ENCODE measurements around the gene SP1. TPM values are rescaled to one million over a fixed set of nuclear protein-coding genes. Genes with fewer than 3 reads are reported as not detected.
"Not testable (repeated sequence)": the region's sequence is repeated elsewhere in the genome, so short reads cannot be mapped to it uniquely, and the experiment has no call there.

The SP1 gene
- total RNA-seq, 1 experiment from 2014 or later: 87.2 TPM

DNA sequence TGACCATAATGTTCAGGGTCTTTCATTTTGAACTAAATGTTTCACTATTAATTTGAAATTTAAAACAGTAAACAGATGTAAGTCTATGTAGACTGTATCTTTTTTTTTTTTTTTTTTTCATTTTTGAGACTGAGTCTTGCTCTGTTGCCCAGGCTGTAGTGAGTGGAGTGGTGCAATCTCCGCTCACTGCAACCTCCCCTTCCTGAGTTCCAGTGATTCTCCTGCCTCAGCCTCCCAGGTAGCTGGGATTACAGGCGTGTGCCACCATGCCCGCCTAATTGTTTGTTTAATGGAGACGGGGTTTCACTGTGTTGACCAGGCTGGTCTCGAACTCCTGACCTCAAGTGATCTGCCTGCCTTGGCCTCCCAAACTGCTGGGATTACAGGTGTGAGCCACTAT is 6.4 kb downstream of the SP1 start:
- DNase-seq (ENCODE audit: low spot score); H3K27ac Mint-ChIP-seq; ATAC-seq; H3K27me3 Mint-ChIP-seq (ENCODE audit: low read depth); H3K9me3 Mint-ChIP-seq; POLR2A ChIA-PET: not testable (repeated sequence)
- peak; percentile 60; the same call in 1 of the 2 replicates for TF ChIP-seq ZNF121 (CRISPR knock-in tag; IDR thresholded peaks at IDR 0.05)
- H3K4me1 Mint-ChIP-seq: peaks cover 38% of the 10 kb centered on the region
- H3K36me3 Mint-ChIP-seq: peaks cover 50% of the 10 kb centered on the region
- CTCF ChIA-PET: interaction anchor here (0.7 to 1.5 kb wide), 2 partner anchors 34 to 41 kb away, joined by 3 to 4 read pairs; no protein-coding TSS in a partner anchor
- H3K4me3 Mint-ChIP-seq: 0 out of 2 replicates have a peak overlapping the region, but pooled peaks have one; percentile 25

DNA sequence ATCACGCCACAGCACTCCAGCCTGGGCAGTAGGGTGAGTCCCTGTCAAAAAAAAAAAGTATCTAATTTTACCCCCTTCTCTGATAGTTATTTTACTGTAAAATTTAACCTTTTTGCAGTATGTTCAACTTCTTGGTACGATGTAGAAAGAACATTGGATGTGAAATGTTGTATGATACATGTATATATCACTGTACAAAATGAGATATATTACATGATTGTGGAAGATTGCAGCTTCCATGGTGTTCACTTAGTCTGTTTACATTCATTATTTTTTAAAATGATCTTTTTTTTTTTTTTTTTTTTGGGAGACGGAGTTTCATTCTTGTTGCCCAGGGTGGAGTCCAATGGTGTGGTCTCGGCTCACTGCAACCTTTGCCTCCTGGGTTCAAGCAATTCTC is 9.0 kb downstream of the SP1 start:
- H3K4me3 Mint-ChIP-seq: no peak overlapping the region
- ATAC-seq (no peak), DNase-seq (ENCODE audit: low spot score) (no peak)
- H3K4me1 Mint-ChIP-seq: peaks cover 16% of the 10 kb centered on the region
- POLR2A ChIA-PET: interaction anchor here (0.6 kb wide), 1 partner anchor 9 kb away, joined by 5 read pairs; no protein-coding TSS in a partner anchor
- TF ChIP-seq, protein P1, sequence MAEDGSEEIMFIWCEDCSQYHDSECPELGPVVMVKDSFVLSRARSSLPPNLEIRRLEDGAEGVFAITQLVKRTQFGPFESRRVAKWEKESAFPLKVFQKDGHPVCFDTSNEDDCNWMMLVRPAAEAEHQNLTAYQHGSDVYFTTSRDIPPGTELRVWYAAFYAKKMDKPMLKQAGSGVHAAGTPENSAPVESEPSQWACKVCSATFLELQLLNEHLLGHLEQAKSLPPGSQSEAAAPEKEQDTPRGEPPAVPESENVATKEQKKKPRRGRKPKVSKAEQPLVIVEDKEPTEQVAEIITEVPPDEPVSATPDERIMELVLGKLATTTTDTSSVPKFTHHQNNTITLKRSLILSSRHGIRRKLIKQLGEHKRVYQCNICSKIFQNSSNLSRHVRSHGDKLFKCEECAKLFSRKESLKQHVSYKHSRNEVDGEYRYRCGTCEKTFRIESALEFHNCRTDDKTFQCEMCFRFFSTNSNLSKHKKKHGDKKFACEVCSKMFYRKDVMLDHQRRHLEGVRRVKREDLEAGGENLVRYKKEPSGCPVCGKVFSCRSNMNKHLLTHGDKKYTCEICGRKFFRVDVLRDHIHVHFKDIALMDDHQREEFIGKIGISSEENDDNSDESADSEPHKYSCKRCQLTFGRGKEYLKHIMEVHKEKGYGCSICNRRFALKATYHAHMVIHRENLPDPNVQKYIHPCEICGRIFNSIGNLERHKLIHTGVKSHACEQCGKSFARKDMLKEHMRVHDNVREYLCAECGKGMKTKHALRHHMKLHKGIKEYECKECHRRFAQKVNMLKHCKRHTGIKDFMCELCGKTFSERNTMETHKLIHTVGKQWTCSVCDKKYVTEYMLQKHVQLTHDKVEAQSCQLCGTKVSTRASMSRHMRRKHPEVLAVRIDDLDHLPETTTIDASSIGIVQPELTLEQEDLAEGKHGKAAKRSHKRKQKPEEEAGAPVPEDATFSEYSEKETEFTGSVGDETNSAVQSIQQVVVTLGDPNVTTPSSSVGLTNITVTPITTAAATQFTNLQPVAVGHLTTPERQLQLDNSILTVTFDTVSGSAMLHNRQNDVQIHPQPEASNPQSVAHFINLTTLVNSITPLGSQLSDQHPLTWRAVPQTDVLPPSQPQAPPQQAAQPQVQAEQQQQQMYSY (CRISPR knock-in tag; IDR thresholded peaks at IDR 0.05): no peak
- TF ChIP-seq, protein P2, sequence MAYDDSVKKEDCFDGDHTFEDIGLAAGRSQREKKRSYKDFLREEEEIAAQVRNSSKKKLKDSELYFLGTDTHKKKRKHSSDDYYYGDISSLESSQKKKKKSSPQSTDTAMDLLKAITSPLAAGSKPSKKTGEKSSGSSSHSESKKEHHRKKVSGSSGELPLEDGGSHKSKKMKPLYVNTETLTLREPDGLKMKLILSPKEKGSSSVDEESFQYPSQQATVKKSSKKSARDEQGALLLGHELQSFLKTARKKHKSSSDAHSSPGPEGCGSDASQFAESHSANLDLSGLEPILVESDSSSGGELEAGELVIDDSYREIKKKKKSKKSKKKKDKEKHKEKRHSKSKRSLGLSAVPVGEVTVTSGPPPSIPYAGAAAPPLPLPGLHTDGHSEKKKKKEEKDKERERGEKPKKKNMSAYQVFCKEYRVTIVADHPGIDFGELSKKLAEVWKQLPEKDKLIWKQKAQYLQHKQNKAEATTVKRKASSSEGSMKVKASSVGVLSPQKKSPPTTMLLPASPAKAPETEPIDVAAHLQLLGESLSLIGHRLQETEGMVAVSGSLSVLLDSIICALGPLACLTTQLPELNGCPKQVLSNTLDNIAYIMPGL (CRISPR knock-in tag; IDR thresholded peaks at IDR 0.05): no peak
- TF ChIP-seq GTF2I (CRISPR knock-in tag; conservative IDR thresholded peaks at IDR 0.05) (no peak), SOX15 (CRISPR knock-in tag; IDR thresholded peaks at IDR 0.05) (no peak), EMX1 (CRISPR knock-in tag; IDR thresholded peaks at IDR 0.05) (no peak), ELF4 (CRISPR knock-in tag; IDR thresholded peaks at IDR 0.05; ENCODE audit: low read depth) (no peak)
- TF ChIP-seq, protein P3, sequence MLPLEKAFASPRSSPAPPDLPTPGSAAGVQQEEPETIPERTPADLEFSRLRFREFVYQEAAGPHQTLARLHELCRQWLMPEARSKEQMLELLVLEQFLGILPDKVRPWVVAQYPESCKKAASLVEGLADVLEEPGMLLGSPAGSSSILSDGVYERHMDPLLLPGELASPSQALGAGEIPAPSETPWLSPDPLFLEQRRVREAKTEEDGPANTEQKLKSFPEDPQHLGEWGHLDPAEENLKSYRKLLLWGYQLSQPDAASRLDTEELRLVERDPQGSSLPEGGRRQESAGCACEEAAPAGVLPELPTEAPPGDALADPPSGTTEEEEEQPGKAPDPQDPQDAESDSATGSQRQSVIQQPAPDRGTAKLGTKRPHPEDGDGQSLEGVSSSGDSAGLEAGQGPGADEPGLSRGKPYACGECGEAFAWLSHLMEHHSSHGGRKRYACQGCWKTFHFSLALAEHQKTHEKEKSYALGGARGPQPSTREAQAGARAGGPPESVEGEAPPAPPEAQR (CRISPR knock-in tag; IDR thresholded peaks at IDR 0.05): no peak
- TF ChIP-seq, protein P4, sequence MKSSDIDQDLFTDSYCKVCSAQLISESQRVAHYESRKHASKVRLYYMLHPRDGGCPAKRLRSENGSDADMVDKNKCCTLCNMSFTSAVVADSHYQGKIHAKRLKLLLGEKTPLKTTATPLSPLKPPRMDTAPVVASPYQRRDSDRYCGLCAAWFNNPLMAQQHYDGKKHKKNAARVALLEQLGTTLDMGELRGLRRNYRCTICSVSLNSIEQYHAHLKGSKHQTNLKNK (CRISPR knock-in tag; IDR thresholded peaks at IDR 0.05): no peak
- TF ChIP-seq, protein P5, sequence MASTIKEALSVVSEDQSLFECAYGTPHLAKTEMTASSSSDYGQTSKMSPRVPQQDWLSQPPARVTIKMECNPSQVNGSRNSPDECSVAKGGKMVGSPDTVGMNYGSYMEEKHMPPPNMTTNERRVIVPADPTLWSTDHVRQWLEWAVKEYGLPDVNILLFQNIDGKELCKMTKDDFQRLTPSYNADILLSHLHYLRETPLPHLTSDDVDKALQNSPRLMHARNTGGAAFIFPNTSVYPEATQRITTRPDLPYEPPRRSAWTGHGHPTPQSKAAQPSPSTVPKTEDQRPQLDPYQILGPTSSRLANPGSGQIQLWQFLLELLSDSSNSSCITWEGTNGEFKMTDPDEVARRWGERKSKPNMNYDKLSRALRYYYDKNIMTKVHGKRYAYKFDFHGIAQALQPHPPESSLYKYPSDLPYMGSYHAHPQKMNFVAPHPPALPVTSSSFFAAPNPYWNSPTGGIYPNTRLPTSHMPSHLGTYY (CRISPR knock-in tag; IDR thresholded peaks at IDR 0.05): no peak
- CTCF ChIA-PET: interaction anchor here (0.6 to 1.5 kb wide), 5 partner anchors 9 to 68 kb away, joined by 3 to 8 read pairs (median 4); partner anchors contain the start of genes AAAS and SP1
- no peaks in the 10 kb centered on the region for H3K27me3 Mint-ChIP-seq (ENCODE audit: low read depth)
- peaks cover 26% of the 10 kb centered on the region for H3K36me3 Mint-ChIP-seq
- H3K9me3 Mint-ChIP-seq: no peaks in the 10 kb centered on the region
- H3K27ac Mint-ChIP-seq: no peak overlapping the region

DNA sequence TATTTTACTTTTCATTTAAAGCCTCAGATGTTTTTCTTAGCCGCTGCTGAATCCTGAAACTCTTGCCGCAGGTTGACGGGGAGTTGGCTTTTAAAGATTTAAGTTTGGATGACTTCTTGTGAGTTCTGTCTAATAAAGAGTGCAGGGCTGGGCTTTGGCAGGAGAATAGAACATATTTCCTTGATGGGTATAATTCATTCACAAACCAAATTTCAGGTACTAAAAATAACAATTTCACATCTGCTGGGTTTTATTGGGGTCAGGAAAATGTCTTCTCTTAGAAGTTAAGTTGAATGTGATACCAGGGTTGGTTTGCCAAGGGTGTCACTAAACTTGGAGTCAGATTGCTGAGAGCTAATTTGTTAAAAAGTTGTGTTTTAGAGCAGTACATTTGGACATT is 9.7 kb downstream of the SP1 start:
- Mint-ChIP-seq H3K27me3 (ENCODE audit: low read depth) (no peaks in the 10 kb centered on the region), H3K36me3 (peaks cover 19% of the 10 kb centered on the region), H3K4me1 (peaks cover 16% of the 10 kb centered on the region), H3K27ac (peak overlapping the region; percentile 32), H3K4me3 (no peak overlapping the region), H3K9me3 (no peaks in the 10 kb centered on the region)
- DNase-seq (ENCODE audit: low spot score) (no peak), ATAC-seq (no peak)
- ChIA-PET POLR2A (no interaction called here), CTCF (interaction anchor here (1.2 to 1.5 kb wide), 2 partner anchors 32 to 69 kb away, joined by 3 to 6 read pairs; partner anchors contain the start of gene AAAS)
- TF ChIP-seq, protein P6, sequence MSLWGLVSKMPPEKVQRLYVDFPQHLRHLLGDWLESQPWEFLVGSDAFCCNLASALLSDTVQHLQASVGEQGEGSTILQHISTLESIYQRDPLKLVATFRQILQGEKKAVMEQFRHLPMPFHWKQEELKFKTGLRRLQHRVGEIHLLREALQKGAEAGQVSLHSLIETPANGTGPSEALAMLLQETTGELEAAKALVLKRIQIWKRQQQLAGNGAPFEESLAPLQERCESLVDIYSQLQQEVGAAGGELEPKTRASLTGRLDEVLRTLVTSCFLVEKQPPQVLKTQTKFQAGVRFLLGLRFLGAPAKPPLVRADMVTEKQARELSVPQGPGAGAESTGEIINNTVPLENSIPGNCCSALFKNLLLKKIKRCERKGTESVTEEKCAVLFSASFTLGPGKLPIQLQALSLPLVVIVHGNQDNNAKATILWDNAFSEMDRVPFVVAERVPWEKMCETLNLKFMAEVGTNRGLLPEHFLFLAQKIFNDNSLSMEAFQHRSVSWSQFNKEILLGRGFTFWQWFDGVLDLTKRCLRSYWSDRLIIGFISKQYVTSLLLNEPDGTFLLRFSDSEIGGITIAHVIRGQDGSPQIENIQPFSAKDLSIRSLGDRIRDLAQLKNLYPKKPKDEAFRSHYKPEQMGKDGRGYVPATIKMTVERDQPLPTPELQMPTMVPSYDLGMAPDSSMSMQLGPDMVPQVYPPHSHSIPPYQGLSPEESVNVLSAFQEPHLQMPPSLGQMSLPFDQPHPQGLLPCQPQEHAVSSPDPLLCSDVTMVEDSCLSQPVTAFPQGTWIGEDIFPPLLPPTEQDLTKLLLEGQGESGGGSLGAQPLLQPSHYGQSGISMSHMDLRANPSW (CRISPR knock-in tag; conservative IDR thresholded peaks at IDR 0.05; ENCODE audit: low read depth): no peak
- TF ChIP-seq PRRX2 (CRISPR knock-in tag; IDR thresholded peaks at IDR 0.05) (no peak), RORB (CRISPR knock-in tag; IDR thresholded peaks at IDR 0.05) (no peak), SOX15 (CRISPR knock-in tag; IDR thresholded peaks at IDR 0.05) (no peak)
- TF ChIP-seq, protein P7, sequence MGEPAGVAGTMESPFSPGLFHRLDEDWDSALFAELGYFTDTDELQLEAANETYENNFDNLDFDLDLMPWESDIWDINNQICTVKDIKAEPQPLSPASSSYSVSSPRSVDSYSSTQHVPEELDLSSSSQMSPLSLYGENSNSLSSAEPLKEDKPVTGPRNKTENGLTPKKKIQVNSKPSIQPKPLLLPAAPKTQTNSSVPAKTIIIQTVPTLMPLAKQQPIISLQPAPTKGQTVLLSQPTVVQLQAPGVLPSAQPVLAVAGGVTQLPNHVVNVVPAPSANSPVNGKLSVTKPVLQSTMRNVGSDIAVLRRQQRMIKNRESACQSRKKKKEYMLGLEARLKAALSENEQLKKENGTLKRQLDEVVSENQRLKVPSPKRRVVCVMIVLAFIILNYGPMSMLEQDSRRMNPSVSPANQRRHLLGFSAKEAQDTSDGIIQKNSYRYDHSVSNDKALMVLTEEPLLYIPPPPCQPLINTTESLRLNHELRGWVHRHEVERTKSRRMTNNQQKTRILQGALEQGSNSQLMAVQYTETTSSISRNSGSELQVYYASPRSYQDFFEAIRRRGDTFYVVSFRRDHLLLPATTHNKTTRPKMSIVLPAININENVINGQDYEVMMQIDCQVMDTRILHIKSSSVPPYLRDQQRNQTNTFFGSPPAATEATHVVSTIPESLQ (CRISPR knock-in tag; IDR thresholded peaks at IDR 0.05): no peak
